ENCODE measurements around the gene PLCZ1. TPM values are rescaled to one million over a fixed set of nuclear protein-coding genes. Genes with fewer than 3 reads are reported as not detected.
"Not testable (repeated sequence)": the region's sequence is repeated elsewhere in the genome, so short reads cannot be mapped to it uniquely, and the experiment has no call there.

PLCZ1 gene
- total and polyA plus RNA-seq, 2 donors (not counting 3 experiments of a cell fraction or from before 2014, with no cell fraction given) = not detected

DNA sequence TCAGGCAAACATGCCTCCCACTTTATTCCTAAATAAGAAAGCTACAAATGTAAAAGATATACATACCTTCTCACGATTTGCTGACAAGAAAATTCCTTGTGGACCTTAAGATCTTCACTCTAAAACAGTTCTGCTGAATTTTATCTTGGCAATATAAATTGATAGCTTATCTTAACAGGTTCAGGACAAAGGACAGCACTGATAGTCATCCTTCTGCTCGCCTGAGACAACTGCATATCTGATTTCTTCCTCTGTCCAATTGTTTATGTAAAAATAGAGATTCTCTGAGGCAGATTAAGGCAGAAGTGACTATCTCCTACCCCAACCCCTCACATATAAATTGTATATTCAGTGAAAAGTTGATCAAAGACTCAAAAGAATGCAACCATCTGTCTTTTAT is 45.0 kb upstream of the PLCZ1 start:
- Histone ChIP-seq H4K20me1 (replicated peaks; ENCODE audit: control insufficient read depth, extremely low read depth, insufficient read depth, low read length) (no peaks in the 10 kb centered on the region), H3K4me3 (replicated peaks in 1 of 3; ENCODE audit: insufficient read depth in 1 of 3, low read depth in 1 of 3, low read length in 3 of 3) (no peak overlapping the region), H3K9me1 (replicated peaks; ENCODE audit: control insufficient read depth, extremely low read depth, insufficient read depth, low read length) (no peaks in the 10 kb centered on the region), H3K79me2 (ENCODE audit: control insufficient read depth, insufficient read depth, low read length) (no peaks in the 10 kb centered on the region), H3K4me2 (ENCODE audit: insufficient read depth, low read length) (no peak overlapping the region), H3K9me3 (replicated peaks; ENCODE audit: control insufficient read depth, insufficient read depth, low read length) (no peaks in the 10 kb centered on the region), H3K4me1 (ENCODE audit: control insufficient read depth, extremely low read depth, insufficient read depth, low read length) (no peaks in the 10 kb centered on the region), H3K27me3 (ENCODE audit: control insufficient read depth in 2 of 2, insufficient read depth in 2 of 2, low read length in 2 of 2) (no peaks in the 10 kb centered on the region), H3K27ac (ENCODE audit: insufficient read depth, low read depth, low read length) (no peak overlapping the region), H3K36me3 (ENCODE audit: control insufficient read depth in 2 of 2, extremely low read depth in 1 of 2, insufficient read depth in 2 of 2, low read length in 2 of 2) (no peaks in the 10 kb centered on the region), H2AFZ (ENCODE audit: low read depth, low read length) (no peak overlapping the region), H3K9ac (replicated peaks; ENCODE audit: extremely low read depth, insufficient read depth, low read length) (no peak overlapping the region)
- dilution Hi-C loops (cut with MboI; ENCODE audit: extremely low pct_ligation_motif_present, low sequenced_read_pairs) (no loop called here), intact Hi-C loops (cut with micrococcal nuclease) (no loop called here)
- ChIA-PET POLR2A (no interaction called here), CTCF (no interaction called here)
- FAIRE-seq = no peak
- no TSS peak for BruUV-seq (replicated peaks)
- no peak for DNase-seq (ENCODE audit: low read depth, low spot score)
- TF ChIP-seq MYC (IDR thresholded peaks at IDR 0.05; ENCODE audit: low read depth, low read length) (no peak), EZH2 (IDR thresholded peaks at IDR 0.05; ENCODE audit: borderline replicate concordance, low read depth, low read length, severe bottlenecking) (no peak), JUN (IDR thresholded peaks at IDR 0.05; ENCODE audit: borderline replicate concordance, insufficient read depth, insufficient read length, low read depth) (no peak), MAX (IDR thresholded peaks at IDR 0.05; ENCODE audit: insufficient read depth, insufficient read length) (no peak), GATA2 (IDR thresholded peaks at IDR 0.05; ENCODE audit: insufficient read depth, insufficient read length, low read depth, low read length) (no peak), FOS (IDR thresholded peaks at IDR 0.05; ENCODE audit: borderline replicate concordance, insufficient read depth, low read length) (no peak), POLR2AphosphoS5 (IDR thresholded peaks at IDR 0.05; ENCODE audit: insufficient read depth, low read depth, low read length) (no peak), POLR2A (IDR thresholded peaks at IDR 0.05; ENCODE audit: low read depth, low read length) (no peak), CTCF (IDR thresholded peaks at IDR 0.05; ENCODE audit: extremely low read depth in 1 of 2, insufficient read depth in 1 of 2, low read depth in 1 of 2, low read length in 2 of 2) (no peak)

GRCh38 chr12:18766479-18766878 is 28.7 kb upstream of the PLCZ1 start:
- H3K79me2 ChIP-seq (ENCODE audit: control insufficient read depth, insufficient read depth, low read length); H3K27me3 ChIP-seq (ENCODE audit: control insufficient read depth in 2 of 2, insufficient read depth in 2 of 2, low read length in 2 of 2); H3K9me3 ChIP-seq (replicated peaks; ENCODE audit: control insufficient read depth, insufficient read depth, low read length); H2AFZ ChIP-seq (ENCODE audit: low read depth, low read length); BruUV-seq (replicated peaks); H3K27ac ChIP-seq (ENCODE audit: insufficient read depth, low read depth, low read length); dilution Hi-C loops (cut with MboI; ENCODE audit: extremely low pct_ligation_motif_present, low sequenced_read_pairs); H3K9ac ChIP-seq (replicated peaks; ENCODE audit: extremely low read depth, insufficient read depth, low read length); FAIRE-seq; DNase-seq (ENCODE audit: low read depth, low spot score); POLR2A ChIA-PET; H3K4me3 ChIP-seq (replicated peaks in 1 of 3; ENCODE audit: insufficient read depth in 1 of 3, low read depth in 1 of 3, low read length in 3 of 3); H3K4me1 ChIP-seq (ENCODE audit: control insufficient read depth, extremely low read depth, insufficient read depth, low read length); CTCF ChIA-PET; H3K9me1 ChIP-seq (replicated peaks; ENCODE audit: control insufficient read depth, extremely low read depth, insufficient read depth, low read length); H3K36me3 ChIP-seq (ENCODE audit: control insufficient read depth in 2 of 2, extremely low read depth in 1 of 2, insufficient read depth in 2 of 2, low read length in 2 of 2); H4K20me1 ChIP-seq (replicated peaks; ENCODE audit: control insufficient read depth, extremely low read depth, insufficient read depth, low read length); H3K4me2 ChIP-seq (ENCODE audit: insufficient read depth, low read length); intact Hi-C loops (cut with micrococcal nuclease): not testable (repeated sequence)
